Measurements from ENCODE around the gene NME1. TPM values are rescaled to one million over a fixed set of nuclear protein-coding genes. Genes with fewer than 3 reads are reported as not detected.
"Not testable (repeated sequence)": the region's sequence is repeated elsewhere in the genome, so short reads cannot be mapped to it uniquely, and the experiment has no call there.

The NME1 gene
- 100 to 1,000 TPM; 259 to 263 TPM for total RNA-seq

DNA sequence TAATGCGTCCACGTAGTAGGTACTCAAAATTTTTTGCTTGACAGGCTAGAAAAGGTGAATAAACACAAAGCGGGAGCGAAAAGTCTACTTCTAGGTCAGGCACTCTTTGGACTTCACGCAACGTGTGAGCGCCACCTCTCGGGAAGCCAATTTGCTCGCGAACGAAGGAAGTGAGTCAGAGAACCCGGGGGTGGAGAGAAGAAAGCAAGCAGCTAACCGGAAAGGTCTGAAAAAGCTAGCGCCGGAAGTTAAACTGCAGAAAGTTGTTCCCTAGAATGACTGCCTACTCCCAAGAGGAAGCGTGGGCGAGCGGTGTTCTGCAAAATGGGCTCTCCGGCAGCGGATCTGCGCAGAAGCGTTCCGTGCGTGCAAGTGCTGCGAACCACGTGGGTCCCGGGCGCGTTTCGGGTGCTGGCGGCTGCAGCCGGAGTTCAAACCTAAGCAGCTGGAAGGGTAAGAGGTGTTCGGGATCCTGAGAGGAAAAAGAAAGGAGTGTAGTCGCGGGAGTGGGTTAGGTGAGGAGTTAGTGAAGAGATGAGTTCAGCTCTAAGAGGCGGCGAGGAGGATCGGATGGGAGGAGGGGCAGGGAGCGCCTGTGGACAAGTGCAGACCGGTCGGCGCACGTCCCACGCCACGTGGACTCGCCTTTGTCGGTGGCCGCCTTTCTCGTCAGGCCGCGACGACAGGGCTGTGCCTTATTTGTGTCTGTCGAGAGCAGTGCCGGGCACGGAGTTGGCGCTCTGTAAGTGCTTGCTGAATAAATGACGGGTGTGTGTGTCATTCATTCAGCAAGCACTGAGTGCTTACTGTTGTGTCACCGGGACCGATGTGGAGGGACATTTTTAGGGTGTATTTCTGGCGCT is at the start of gene NME1:
TSS of gene NME1 (plus strand) at position 350 of the 863 bp plus-strand sequence. CDS start 2,096 bp downstream, outside the sequence.
- intact Hi-C loops (cut with micrococcal nuclease), result loop anchor here (1.0 to 10.0 kb wide), 13 partner anchors 13 to 609 kb away; partner anchors contain the start of genes ANKRD40, MBTD1, NME2 and SPATA20
- Mint-ChIP-seq H3K27ac (no peak within 1 kb of the TSS), H3K9me3 (no peaks in the 10 kb centered on the region), H3K27me3 (ENCODE audit: low read depth) (no peaks in the 10 kb centered on the region), H3K4me3 (no peak within 1 kb of the TSS), H3K36me3 (ENCODE audit: low read depth) (peaks cover 28% of the 10 kb centered on the region), H3K4me1 (ENCODE audit: low read depth) (peaks cover 27% of the 10 kb centered on the region)
- CTCF ChIA-PET, result interaction anchor here (0.6 to 2.9 kb wide), 29 partner anchors 9 to 374 kb away, joined by 3 to 49 read pairs (median 4); partner anchors contain the start of genes NME2 and SPAG9
- DNase-seq, result peak; percentile 99

DNA sequence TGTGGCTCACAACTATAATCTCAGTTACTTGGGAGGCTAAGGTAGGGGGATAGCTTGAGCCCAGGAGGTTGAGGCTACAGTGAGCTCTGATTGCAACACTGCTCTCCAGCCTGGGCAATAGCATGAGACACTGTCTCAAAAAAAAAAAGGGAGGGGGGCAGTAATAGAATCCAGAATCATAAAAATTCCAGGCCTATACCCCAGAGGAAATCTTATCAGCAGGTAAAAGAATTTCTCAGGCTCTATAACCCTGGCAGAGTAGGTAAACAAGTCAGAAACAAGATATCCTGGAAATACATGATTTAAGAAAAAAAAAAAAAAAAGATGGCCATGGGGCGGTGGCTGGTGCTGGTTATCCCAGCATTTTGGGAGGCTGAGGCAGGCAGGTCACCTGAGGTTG is 45.6 kb upstream of the NME1 start:
- no peak overlapping the region for H3K4me3 Mint-ChIP-seq
- H3K36me3 Mint-ChIP-seq (ENCODE audit: low read depth), result no peaks in the 10 kb centered on the region
- H3K27ac Mint-ChIP-seq, result no peak overlapping the region
- no peak for DNase-seq
- no peaks in the 10 kb centered on the region for H3K9me3 Mint-ChIP-seq
- H3K4me1 Mint-ChIP-seq (ENCODE audit: low read depth), result peaks cover 4% of the 10 kb centered on the region
- CTCF ChIA-PET, result no interaction called here
- no peaks in the 10 kb centered on the region for H3K27me3 Mint-ChIP-seq (ENCODE audit: low read depth)
- intact Hi-C loops (cut with micrococcal nuclease), result no loop called here

DNA sequence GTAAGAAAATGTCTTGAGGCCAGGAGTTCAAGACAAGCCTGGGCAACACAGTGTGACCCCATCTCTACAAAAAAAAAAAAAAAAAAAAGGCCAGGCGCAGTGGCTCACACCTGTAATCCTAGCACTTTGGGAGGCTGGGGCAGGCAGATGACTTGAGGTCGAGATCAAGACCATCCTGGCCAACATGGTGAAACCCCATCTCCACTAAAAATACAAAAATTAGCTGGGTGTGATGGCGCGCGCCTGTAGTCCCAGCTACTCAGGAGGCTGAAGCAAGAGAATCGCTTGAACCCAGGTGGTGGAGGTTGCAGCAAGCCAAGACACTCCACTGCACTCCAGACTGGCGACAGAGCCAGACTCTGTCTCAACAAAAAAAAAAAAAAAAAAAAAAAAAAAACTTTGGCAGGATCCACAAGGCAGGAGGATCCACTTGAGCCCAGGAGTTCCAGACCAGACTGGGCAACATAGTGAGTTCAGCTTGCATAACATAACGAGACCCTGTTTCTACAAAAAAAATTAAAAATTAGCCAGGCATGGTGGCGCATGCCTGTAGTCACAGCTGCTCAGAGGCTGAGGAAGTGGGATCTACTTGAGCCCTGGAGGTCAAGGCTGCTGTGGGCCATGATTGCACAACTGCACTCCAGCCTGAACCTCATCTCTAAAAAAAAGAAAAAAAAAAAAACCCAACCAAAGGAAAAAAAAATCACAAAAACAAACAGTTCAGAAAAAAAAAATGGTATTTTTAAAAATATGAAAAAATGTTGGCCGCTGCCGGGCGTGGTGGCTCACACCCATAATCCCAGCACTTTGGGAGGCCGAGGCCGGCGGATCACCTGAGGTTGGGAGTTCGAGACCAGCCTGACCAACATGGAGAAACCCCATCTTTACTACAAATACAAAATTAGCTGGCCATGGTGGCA is 40.8 kb upstream of the NME1 start:
- DNase-seq; H3K36me3 Mint-ChIP-seq (ENCODE audit: low read depth); H3K9me3 Mint-ChIP-seq; intact Hi-C loops (cut with micrococcal nuclease); H3K4me3 Mint-ChIP-seq; H3K27ac Mint-ChIP-seq; H3K27me3 Mint-ChIP-seq (ENCODE audit: low read depth): not testable (repeated sequence)
- peaks cover 25% of the 10 kb centered on the region for H3K4me1 Mint-ChIP-seq (ENCODE audit: low read depth)
- CTCF ChIA-PET, result interaction anchor here (0.7 kb wide), 1 partner anchor 293 kb away, joined by 3 read pairs; no protein-coding TSS in a partner anchor

DNA sequence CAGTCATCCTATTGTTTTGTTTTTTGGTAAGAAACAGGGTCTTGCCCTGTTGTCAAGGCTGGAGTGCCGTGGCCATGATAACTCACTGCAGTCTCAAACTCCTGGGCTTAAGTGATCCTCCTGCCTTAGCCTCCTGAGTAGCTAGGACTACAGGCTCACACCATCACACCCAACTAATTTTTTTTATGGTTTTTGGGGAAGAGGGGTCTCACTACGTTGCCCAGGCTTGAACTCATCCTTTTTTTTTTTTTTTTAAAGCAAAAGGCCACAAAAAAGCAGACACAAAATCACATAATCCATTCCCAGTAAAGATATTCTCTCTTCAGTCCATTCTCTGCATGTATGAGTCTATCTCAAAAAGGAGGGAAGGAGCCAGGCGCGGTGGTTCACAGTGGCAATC is 38.2 kb upstream of the NME1 start:
- CTCF ChIA-PET, result interaction anchor here (0.6 kb wide), 1 partner anchor 137 kb away, joined by 6 read pairs; no protein-coding TSS in a partner anchor
- H3K4me3 Mint-ChIP-seq, result no peak overlapping the region
- intact Hi-C loops (cut with micrococcal nuclease), result no loop called here
- peaks cover 42% of the 10 kb centered on the region for H3K4me1 Mint-ChIP-seq (ENCODE audit: low read depth)
- no peaks in the 10 kb centered on the region for H3K27me3 Mint-ChIP-seq (ENCODE audit: low read depth)
- H3K9me3 Mint-ChIP-seq, result no peaks in the 10 kb centered on the region
- H3K27ac Mint-ChIP-seq, result no peak overlapping the region
- no peak for DNase-seq
- H3K36me3 Mint-ChIP-seq (ENCODE audit: low read depth), result no peaks in the 10 kb centered on the region

DNA sequence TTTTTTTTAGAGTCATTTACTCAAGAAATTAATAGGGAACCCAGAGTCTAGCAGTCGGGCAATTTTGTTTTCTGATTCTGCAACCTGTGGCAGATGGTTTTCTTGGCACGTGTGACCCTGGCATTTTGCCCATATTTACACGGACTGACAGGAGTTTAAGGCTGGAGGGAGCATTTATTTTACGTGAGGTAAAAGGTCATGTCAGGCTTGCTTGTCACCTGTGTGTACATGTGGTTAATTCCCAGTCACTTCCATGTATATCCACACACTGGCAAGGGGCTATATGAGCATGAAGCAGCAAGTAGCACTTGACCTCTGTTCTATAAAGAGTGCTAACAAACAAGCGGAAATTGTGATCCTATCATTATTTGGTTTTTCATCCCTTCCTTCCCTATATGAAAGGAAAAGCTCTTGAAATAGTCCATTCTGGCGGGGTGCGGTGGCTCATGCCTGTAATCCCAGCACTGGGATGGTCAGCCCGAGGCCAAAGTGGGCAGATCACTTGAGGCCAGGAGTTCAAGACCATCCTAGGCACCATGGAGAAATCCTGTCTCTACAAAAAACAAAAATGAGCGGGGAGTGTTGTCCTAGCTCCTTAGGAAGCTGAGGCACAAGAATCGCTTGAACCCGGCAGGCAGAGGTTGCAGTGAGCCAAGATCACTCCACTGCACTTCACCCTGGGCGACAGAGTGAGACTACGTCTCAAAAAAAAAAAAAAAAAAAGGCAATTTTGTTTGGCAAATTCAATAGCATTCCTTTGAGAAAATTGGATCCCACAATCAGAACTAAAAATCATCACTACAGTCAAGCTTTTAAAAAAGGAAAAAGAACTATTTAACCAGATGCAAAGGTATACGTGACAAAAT is 34.8 kb upstream of the NME1 start:
- Mint-ChIP-seq H3K27me3 (ENCODE audit: low read depth) (no peaks in the 10 kb centered on the region), H3K4me3 (peak overlapping the region; percentile 97), H3K36me3 (ENCODE audit: low read depth) (peaks cover 2% of the 10 kb centered on the region), H3K9me3 (no peaks in the 10 kb centered on the region), H3K27ac (no peak overlapping the region), H3K4me1 (ENCODE audit: low read depth) (peaks cover 56% of the 10 kb centered on the region)
- CTCF ChIA-PET, result interaction anchor here (0.9 to 1.1 kb wide), 3 partner anchors 62 to 120 kb away, joined by 3 to 5 read pairs (median 4); no protein-coding TSS in a partner anchor
- intact Hi-C loops (cut with micrococcal nuclease), result loop anchor here (1.0 kb wide), 1 partner anchor 22 kb away; no protein-coding TSS in a partner anchor
- no peak for DNase-seq

GRCh38 chr17:51119415-51120356 is 33.7 kb upstream of the NME1 start:
- Mint-ChIP-seq H3K4me3 (peak overlapping the region; percentile 97), H3K27ac (peak overlapping the region; percentile 88), H3K9me3 (no peaks in the 10 kb centered on the region), H3K27me3 (ENCODE audit: low read depth) (no peaks in the 10 kb centered on the region), H3K36me3 (ENCODE audit: low read depth) (peaks cover 2% of the 10 kb centered on the region), H3K4me1 (ENCODE audit: low read depth) (peaks cover 55% of the 10 kb centered on the region)
- intact Hi-C loops (cut with micrococcal nuclease), result loop anchor here (1.0 to 5.0 kb wide), 7 partner anchors 23 to 609 kb away; no protein-coding TSS in a partner anchor
- peak; percentile 57 for DNase-seq
- CTCF ChIA-PET, result interaction anchor here (1.1 to 1.5 kb wide), 4 partner anchors 33 to 121 kb away, joined by 3 to 12 read pairs (median 4); partner anchors contain the start of gene NME1

- peak overlapping the region; percentile 97 for H3K4me3 Mint-ChIP-seq
- CTCF ChIA-PET, result interaction anchor here (1.4 to 1.5 kb wide), 2 partner anchors 32 to 120 kb away, joined by 3 to 12 read pairs; partner anchors contain the start of gene NME1
- no peaks in the 10 kb centered on the region for H3K27me3 Mint-ChIP-seq (ENCODE audit: low read depth)
- intact Hi-C loops (cut with micrococcal nuclease), result loop anchor here (1.0 to 5.0 kb wide), 6 partner anchors 47 to 610 kb away; no protein-coding TSS in a partner anchor
- H3K4me1 Mint-ChIP-seq (ENCODE audit: low read depth), result peaks cover 52% of the 10 kb centered on the region
- H3K27ac Mint-ChIP-seq, result peak overlapping the region; percentile 88
- H3K36me3 Mint-ChIP-seq (ENCODE audit: low read depth), result peaks cover 2% of the 10 kb centered on the region
- no peaks in the 10 kb centered on the region for H3K9me3 Mint-ChIP-seq
- DNase-seq, result peak; percentile 55
These were observed 33.0 kb upstream of the NME1 start for GRCh38 chr17:51120357-51120738.

DNA sequence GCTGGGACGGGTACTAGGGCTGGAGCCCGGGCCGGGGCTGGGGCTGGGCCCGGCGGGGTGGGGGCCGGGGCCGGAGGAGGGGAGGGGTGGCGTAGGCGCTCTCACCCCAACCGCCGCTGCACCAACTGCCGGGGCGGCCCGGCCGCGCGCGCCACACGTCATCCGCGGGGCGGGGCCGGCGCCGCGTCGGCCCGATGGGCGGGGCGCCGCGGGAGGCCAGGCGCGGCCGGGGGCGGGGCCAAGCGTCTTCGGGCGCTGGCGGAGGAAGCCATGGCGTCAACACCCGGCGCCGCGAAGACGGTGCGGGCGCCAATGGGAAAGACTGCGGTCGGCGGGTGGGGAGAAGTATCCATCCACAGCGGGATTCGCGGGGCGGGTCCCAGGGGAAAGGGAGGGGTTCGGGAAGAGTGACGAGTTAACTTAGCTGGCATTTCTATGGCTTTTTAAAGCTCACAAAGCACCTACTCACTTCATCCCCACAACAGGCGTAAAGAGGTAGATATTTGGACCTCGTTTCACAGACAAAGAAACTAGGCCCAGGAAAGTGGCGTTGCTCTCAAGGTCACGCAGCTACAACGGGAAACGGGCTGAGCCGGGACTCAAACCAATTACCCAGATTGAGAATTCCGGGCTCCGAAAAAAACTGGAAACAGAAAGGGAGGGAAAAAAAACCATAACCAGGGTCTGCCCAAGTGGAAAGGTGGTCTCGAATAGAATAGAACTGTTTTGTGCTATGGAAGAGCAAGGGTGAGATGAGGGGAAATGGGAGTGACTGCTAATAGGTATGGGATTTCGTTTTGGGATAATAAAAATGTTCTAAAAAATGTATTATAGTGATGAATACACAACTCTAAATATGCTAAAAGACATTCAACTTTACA is 32.4 kb upstream of the NME1 start, which contains the start of gene SPAG9:
TSS of gene SPAG9 (minus strand) at position 130 of the 881 bp plus-strand sequence. CDS start 212 bp downstream, outside the sequence.
- intact Hi-C loops (cut with micrococcal nuclease), result loop anchor here (1.0 to 5.0 kb wide), 10 partner anchors 26 to 610 kb away; partner anchors contain the start of genes MBTD1, NME1, TOB1 and UTP18
- Mint-ChIP-seq H3K4me1 (ENCODE audit: low read depth) (peaks cover 49% of the 10 kb centered on the region), H3K36me3 (ENCODE audit: low read depth) (peaks cover 2% of the 10 kb centered on the region), H3K27ac (peak within 1 kb of the TSS; percentile 99), H3K27me3 (ENCODE audit: low read depth) (no peaks in the 10 kb centered on the region), H3K9me3 (no peaks in the 10 kb centered on the region), H3K4me3 (peak within 1 kb of the TSS; percentile 98)
- DNase-seq, result peak; percentile 92
- CTCF ChIA-PET, result interaction anchor here (1.1 to 1.5 kb wide), 3 partner anchors 32 to 120 kb away, joined by 3 to 12 read pairs (median 3); partner anchors contain the start of gene NME1

DNA sequence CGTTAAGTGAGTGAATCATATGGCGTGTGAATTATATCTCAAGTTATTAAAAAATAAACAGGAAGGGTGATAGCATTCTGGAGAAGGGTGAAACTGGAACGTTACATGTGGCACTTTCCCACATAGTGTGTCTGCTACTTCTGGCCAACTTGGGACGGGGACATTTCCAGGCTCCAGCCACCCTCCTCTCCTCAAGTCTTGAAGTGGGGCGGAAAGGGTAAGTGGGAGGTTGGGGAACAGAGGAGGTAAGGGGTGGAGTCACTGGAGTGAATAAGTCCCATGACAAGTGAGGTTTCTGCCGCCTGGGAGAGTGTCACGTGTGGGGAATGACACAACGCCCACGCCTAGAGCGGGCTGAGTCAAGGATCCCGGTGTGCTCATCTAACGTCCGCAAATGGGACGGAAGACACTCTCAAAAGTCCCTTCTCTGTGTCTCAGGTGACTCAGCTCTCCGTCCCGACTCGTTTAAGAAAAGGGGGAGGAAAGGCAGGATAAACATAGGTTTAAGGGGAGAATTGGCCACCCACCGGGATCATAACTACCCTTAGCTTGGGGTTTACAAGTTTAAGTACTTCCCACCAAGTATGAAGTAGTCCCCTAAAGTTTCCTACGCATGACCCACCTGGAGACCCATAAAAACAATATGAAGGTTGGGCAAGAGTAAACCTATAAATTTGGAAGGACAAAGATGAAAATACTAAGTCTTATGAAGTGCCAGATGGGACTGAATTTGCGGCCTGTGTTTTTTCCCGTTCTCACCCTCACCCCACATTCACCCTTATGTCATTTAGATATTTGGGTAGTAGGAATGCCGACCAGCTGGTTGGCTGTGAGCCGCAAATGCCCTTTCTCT is 31.5 kb upstream of the NME1 start:
- Mint-ChIP-seq H3K27me3 (ENCODE audit: low read depth) (no peaks in the 10 kb centered on the region), H3K4me3 (peak overlapping the region; percentile 98), H3K36me3 (ENCODE audit: low read depth) (peaks cover 2% of the 10 kb centered on the region), H3K27ac (peak overlapping the region; percentile 99), H3K4me1 (ENCODE audit: low read depth) (peaks cover 41% of the 10 kb centered on the region), H3K9me3 (no peaks in the 10 kb centered on the region)
- intact Hi-C loops (cut with micrococcal nuclease), result loop anchor here (1.0 to 5.0 kb wide), 8 partner anchors 25 to 611 kb away; partner anchors contain the start of genes MBTD1, NME1, TOB1 and UTP18
- peak; percentile 95 for DNase-seq
- CTCF ChIA-PET, result interaction anchor here (1.1 to 1.4 kb wide), 2 partner anchors 120 to 121 kb away, joined by 3 read pairs; no protein-coding TSS in a partner anchor

Data from activated naive CD4-positive, alpha-beta T cell treated with anti-CD3 and anti-CD28 coated beads for 36 hours (primary cell).